HG03342 (cell line): ENCODE measurements around the gene ANKRD11.
A peak's percentile ranks its signal among the peaks of the same experiment; 100 is the strongest.

Source experiments
- ATAC-seq: cut with Tn5 transposase; IDR thresholded peaks from one replicate; pipeline ENCODE4 v1.9.1; 2021; ENCODE audit warnings: mild to moderate bottlenecking, moderate library complexity; ENCODE audit not compliant: unreplicated experiment

Gene ANKRD11

DNA sequence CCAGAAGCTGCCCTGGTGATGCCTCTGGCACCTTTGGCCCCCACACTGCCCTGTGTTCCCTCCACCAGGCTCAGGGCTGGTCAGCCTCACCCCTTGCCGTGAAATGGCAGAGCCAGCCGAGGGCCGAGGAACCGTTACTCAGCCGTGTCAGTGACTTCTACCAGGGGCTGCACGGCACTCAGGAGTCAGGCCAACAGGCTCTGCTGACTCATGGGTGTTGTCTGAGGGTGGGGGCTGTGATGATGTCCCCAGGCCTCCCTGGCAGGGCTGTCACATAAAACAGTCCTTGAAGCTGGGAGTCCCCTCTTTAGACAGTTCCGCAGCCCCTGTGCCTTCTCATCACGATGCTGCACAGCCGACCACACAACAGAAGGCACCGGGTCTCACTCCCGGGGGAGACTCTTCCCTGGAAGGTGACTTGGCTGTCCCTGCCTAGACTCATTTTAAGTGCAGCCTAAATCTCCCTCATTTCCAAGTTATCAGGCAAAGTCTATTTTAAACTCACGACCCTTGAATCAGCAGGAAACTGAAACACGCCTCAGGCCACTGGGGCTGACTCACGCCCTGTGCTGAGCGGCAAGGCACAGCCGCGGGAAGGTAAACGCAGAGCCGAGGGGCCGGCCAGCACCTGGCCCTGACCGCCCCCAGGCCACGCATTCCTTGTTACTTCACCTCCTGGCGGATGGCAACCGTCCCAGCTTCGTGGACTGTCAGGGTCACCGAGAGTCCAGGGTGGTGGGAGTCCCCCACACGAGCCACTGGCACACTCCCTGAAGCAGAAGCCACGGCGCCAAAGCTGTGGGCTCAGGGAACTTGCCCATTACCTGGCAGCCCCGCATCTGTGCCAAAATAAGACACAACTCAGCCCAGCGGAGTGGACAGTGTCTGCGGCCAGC lies 170.2 kb downstream of the ANKRD11 start:
- ATAC-seq, result peak; percentile 35

DNA sequence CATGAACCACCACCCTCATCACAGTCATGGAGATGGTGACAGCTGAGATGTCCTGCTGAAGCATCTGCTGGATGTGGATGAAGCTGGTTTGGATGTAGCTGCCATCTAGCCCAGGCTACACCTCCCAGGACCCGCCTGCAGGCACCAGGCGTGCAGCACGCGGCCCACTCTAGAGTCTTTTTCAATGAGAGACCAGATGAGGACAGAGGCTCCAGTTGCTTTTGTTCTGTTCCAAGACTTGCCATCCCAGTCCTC lies 170.8 kb downstream of the ANKRD11 start:
- no peak for ATAC-seq

DNA sequence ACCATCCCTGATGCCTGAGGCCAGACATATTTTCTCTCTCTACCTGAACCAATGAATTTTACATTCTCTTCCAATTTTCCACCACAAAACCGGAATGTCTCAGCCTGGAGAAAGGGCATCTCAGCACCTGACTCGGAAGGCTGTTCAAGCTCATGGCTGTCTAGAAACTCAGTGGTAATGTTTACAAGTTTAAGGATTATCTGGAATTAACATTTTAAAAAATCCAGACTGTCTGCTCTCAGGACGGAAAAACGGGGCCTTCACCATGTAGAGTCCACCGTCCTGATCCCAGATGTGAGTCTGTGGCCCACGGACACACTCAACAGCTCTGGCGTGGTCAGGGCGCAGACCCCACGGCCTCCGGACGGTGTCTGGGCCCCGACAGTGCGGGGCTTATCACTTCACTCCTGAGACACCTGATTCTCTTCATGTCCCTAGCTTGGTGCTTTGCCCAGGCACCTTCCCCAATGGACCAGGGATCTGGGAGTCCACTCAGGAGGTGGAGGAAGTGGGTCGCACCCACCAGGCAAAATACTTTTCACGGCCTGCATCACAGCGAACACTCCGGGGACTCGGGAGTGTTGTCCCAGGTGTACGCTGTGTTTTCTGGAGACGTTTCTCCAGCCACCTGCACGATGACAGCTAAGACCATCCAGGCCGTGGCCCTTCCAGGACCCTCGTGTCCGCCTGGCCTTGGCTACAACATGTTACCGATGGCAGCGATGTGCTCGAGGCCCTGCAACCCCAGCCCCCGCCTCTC lies 171.3 kb downstream of the ANKRD11 start:
- ATAC-seq, result no peak

DNA sequence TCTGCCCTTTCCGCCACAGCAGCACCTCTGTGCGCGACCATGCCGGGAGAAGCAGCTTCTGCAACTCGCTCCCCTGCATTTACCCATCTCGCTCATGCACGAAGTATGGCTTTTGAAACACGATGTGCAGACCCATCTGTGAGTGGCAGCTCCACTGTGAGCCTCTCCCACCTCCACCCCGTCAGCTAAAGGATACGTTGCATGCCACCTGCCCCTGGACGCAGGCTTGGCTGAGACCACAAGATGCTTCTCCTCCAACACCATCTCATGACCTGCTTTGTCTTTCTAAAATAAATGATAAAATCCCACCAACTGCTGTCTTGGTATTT lies 172.0 kb downstream of the ANKRD11 start:
- no peak for ATAC-seq

DNA sequence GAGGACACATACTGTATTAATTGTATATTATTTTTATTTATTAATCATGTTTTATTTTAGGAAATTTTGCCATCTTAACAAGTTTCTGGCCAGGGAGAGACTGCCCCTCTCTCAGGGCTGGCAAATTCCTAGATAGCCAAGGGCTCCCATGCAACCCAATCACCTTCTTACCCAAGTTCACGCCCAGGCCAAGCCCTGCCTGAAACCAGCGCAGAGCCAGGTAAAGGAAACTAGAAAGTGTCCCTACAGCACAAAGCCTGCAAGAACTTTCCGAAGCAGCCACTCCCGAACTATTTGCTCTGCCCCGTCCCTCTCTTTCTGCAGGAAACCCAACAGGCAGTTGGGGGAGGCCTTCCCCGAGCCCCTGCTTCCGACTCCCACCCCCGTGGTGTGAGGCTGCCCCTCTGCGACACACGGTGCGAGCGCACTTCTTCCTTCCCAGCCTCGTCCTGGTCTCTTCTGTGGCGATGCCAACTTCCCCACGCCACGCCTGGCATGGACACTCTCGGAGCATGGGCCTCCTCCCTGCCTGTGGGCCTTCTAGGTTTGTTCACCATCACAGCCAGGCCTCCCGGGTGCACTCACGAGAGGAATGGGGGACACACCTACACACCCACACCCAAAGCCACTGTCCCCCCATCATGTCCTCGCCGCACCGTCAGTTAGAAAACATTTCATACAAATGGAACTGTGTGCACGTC lies 172.5 kb downstream of the ANKRD11 start:
- ATAC-seq, result no peak

DNA sequence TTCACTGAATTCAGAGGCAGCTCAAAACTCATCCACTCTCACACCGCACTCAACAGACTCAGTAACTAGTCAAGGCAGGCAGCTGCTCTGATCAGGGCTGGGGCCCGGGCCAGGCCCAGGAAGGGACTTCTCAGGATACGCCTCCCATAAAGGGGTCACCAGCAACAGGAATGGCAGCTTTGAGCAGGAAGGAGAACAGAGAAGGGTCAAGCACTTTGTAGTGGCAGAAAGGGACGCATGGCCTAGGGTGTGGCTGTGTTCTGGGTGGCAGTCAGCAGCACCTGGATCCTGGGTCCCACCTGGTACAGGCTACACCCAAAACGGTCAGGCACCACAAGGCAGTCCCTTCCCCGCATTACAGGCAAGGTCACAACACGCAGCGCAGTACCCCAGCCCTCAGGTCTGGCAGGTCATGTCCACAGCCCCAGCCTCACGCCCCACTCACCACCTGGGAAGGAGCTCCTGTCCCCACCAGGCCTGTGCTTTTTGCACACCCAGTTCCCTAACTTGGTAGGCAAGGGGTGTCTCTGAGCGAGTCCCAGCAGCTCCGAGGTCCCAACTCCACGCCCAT lies 173.2 kb downstream of the ANKRD11 start:
- no peak for ATAC-seq

DNA sequence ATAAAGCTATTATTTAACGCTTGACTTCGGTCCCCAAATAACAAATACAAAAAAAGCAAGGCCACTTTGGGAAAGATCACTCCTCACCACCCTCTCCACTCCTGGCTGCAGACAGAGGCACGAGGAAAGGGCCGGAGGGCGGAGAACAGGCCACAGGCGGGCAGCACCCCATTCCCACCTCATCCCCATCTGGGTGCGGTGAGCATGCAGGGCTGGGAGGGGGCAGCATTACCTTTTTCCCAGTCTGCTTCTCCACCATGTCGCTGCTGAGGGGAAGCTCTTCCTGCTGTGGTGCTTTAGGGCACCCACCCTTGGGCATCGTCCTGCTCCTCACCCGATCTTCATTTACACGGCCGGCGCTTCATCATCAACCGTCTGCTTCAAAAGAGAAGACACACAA lies 173.7 kb downstream of the ANKRD11 start:
- ATAC-seq, result no peak

DNA sequence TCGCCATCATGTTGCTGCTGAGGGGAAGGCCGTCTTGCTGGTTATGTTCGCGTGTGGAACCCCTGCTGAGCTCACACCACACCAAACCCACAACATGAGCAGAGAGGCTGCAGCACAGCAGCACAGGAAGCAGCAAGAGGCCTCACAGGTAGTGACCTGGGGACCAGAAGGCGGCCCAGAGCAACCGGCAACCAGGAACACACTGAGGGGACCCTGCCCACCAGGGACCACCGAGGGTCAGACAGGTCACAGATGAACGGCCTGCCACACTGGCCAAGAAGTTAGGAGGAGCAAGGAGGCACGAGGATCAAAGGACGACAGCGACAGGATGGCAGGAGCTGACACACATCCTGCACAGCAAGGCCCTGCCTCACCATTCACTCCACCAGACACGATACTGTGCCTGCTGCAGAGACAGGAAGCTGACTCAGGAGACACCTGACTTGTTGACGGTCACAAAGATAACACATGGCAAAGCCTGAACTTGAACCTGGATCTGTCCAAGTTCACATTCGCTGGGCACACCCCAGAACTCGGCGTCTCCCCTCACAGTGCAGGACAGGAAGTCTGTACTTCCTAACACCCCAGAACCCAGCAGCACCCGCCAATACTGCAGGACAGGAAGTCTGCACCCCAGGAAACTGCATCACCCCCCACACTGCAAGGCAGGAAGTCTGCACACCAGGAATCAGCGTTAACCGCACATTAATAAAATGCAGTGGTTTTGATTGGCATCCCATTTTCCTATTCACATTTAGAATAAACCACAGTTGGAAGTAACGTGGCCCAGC lies 174.4 kb downstream of the ANKRD11 start:
- no peak for ATAC-seq

DNA sequence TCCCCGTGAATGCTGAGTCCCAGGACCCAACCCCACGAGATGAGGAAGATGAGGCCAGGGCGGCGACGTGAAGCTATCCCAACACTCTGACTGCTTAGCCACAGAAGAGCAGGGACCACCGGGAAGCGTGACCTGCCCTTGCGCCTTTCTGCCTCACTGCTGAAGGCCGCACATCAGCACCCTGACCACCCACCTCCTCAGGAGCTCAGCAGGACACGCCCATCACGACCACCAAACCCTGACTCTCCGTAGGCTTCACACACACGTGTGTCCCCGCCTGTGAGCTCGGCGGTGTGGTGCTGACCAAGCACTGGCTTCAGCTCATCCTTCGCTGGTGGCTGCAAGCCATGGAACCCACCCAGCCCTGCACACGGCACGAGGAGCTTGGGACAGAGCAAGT lies 175.1 kb downstream of the ANKRD11 start:
- ATAC-seq, result no peak

DNA sequence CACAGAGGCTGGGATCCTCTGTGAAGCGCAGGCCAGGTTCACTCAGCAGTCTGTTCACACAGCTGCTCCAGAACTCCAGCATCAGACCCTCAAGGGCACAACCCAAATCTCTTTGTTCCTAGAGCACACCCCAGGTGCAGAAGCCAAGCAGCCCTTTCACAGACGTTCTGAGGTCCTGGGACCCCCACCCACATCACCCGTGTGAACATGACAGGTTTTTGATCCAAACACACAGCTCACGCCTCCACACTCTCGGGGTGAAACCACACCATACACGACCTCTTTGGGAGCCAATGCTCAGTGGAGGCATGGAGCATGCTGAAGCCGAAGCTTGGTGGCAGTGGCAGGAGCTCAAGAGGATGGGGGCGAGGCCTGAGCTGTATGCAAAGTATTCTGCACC lies 175.5 kb downstream of the ANKRD11 start:
- no peak for ATAC-seq

DNA sequence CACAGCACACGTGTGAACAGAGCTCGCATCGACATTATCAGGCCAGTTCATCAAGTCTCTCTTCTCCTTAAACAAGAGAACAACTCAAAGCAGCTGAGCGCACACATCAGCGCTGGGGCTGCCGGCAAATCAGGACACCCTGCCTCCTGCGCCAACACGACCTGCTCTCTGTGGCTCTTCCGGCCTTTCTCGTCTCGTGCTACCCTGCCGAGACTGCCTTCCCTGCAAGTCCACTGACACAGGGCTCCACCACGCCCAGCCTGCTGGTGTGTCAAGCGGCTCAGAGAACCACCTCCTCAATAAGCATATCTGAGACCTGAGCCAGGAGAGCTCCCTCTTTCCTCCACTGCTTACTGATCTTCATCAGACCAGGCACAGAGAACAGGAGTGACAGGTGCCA lies 176.0 kb downstream of the ANKRD11 start:
- no peak for ATAC-seq

DNA sequence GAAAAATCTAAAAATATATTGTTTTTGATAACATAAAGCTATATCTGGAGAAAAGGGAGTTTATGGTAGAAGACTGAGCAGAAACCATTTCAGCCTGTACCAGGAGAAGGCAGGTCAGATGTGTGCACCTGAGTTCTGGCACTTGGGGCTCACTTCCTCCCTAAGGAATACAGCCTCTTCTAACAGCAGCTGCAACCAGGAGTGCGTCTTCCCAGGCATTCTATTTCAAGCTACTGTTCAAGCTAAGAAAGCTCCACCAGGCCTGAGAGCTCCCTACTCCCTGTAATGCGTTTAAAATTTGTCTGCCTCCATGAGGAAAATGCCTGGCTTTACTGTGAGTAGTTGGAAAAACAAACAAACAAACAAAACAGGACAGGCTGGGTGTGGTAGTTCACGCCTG lies 176.8 kb downstream of the ANKRD11 start:
- no peak for ATAC-seq

DNA sequence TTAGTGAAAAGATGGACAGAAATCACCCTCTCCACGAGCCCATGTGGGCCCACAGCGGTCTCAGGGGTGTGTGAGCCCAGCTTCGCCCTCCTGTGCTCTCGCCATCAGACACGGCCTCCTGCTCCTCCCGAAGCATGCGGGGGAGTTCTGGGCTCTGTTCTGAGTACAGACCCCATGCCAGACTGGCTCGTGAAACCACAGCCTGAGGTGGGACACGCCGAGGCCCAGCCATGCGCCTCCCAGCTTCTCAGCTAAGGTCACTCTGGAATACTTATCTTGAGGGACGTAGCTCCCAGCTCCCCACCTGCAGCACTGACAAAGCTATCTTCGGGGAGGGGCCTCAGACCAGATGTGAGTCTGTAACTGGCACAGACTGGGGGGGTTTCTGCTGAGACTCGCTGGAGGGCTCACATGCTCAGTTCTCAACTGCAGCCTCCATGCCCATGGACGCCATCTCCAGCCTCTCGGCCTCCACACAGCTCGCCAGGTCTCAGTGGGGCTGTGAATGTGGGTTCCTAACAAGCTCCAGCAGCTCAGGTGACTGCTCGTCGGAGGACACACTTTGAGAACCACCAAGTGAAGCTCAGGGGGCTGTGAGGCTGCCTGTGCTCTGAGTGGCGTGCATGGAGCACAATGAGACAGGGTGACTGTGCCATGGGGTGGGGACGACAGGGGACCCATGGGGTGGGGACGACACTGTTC lies 177.6 kb downstream of the ANKRD11 start:
- no peak for ATAC-seq

DNA sequence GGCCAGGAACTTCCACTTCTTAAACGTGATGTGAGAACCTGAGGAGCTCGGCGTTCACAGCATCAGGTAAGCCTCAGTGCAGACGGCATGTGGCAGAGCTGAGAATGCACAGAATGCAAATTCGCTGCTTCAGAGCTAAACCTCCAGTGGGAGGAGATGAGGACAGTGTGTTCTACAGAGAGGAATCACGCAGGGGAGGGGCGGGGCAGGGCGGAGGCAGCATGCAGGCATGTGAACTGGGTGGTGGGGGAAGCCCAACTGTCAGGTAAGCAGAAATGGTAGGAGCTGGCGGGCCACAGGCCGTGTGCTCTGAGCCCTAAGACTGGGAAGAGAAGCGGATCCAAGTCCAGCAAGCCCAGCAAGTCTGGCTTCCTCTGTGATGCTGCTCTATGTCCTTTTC lies 178.2 kb downstream of the ANKRD11 start:
- ATAC-seq, result no peak

DNA sequence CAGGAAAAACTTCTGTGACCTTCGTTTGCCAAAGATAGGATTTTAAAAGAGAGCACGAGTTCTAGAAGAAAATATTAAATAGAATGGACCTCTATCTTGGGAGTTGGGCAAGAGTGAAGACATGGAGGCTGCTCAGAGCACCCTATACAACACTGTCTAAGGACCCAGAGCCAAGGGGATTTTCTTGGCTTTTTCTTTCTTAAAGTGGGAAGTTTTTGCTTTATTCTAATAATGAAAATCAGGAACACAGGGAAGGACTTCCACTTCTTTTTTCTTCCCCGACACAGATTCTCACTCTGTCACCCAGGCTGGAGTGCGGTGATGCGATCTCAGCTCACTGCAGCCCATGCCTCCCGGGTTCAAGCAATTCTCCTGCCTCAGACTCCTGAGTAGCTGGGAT lies 178.7 kb downstream of the ANKRD11 start:
- no peak for ATAC-seq

DNA sequence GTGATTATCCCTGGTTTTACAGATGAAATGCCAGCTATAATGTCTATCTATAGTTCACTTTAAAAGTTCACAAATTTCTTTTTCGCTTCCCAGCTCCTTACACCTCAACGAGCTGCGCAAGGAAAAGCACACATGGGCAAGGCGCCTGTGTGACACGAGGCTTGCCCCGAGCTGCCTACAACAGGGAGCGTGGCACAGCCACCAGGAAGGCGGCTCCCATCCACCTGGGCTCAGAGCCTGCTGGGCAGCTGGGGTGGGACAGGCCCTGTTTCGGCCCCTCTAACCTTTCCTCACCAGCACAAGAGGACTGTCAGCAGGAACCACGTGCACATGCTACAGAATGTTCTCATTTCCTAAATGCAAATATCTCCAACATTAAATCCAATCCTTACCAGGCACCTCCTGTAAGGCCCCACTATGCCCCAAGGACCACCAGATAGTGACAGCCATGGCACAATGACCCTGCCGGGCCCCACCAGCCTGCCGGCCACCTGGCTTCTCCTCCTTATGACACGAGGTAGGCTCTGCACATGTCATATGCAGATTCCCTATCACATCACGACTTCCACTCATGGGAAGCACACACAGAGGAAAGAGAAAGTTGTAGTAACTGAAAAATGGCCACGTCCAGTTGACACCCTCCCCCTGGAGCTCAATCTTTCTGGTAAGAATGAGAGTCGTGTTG lies 180.8 kb downstream of the ANKRD11 start:
- no peak for ATAC-seq

DNA sequence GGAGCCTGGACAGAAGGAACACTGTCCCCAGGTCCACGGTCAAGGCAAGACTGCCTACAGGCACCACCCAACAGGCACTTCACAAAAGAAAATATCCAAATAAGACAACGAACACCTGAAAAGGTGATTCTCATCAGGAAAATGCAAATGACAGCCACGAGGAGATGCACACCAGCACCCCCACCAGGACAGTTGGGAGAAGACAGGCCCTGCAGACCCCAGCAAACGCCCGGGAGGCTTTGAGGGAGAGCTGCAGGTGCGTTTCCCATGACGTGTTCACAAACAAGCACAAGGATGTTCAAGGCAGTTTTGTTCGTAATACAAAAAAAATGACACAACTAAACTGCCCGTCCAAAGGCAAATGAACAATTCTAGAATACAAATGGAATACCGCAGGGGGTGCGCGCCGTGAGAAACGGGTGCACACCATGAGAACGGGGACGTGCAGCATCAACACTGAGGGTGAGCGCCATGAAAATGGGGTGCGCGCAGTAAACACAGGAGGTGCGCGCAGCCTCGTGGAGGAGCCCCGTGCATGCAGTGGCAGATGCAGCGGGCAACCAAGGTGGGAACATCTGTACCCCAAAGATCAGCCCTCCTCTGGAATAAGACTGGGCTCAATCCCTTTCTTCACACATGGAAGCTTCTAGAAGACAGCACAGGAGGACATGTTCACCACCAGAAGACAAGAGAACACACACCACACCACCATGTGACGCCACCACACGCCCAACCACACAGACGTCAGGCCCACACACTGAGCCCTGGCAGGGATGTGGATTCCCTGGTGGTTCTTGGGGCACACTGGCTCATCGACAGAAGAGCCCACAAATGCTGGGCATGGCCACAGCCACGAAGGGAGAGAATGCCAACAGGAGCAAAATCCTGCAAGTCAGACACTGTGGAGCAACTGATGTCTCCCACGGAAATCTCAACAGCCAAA lies 181.7 kb downstream of the ANKRD11 start:
- no peak for ATAC-seq

DNA sequence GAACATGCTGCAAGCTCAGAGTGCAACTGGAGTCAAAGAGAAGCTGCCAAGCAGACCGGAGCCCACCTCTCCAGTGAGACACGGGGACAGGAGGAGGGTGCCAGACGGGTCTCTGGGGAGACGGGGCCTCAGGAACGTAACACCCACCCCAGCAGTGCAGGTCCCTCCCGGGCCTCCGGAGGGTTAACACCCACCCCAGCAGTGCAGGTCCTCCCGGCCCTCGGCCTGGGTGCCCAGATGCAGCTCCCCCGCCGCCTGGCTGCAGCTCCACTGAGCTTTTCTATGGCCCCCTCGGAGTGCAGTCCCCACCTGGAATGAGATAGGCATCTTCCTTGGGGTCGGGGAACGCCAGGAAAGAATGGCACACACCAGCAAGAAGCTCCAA lies 182.9 kb downstream of the ANKRD11 start:
- ATAC-seq, result no peak
